GM20000 (cell line): ENCODE data around the gene BCORL1.

Experiments
- DNase-seq: peaks from one replicate; pipeline ENCODE4 v3.0.0; 2012; ENCODE audit warnings: low spot score
- CTCF ChIP-seq: IDR thresholded peaks from 2 replicates; pipeline ENCODE4 v1.5.1; 2012; ENCODE audit warnings: mild to moderate bottlenecking, control low read depth; ENCODE audit errors: extremely low read depth, missing control alignments

BCORL1 gene

GRCh38 chrX:130055899-130056298 lies 73.5 kb downstream of the BCORL1 start:
- no peak for TF ChIP-seq CTCF

GRCh38 chrX:130057209-130057608 lies 74.8 kb downstream of the BCORL1 start:
- DNase-seq: no peak
- TF ChIP-seq CTCF: no peak

More at GRCh38 chrX:130055899-130056298, 73.5 kb downstream of the BCORL1 start:
- no peak for DNase-seq

- TF ChIP-seq CTCF: no peak
- DNase-seq: no peak
Measured at GRCh38 chrX:130058652-130059051, 76.2 kb downstream of the BCORL1 start.

- peak; percentile 92 for DNase-seq
- peak; percentile 76 for TF ChIP-seq CTCF
Measured at GRCh38 chrX:130060122-130061069, 78.0 kb downstream of the BCORL1 start.

- no peak for TF ChIP-seq CTCF
- no peak for DNase-seq
Measured at GRCh38 chrX:130066975-130067615, 84.7 kb downstream of the BCORL1 start.

- no peak for DNase-seq
- no peak for TF ChIP-seq CTCF
Measured at GRCh38 chrX:130071611-130072344, 89.3 kb downstream of the BCORL1 start.
